ENCODE measurements around the gene CRACR2A.

The CRACR2A gene

GRCh38 chr12:3692616-3693365, 60.1 kb downstream of the CRACR2A start:
- H3K27me3 ChIP-seq (ENCODE audit: insufficient read depth, poor library complexity, severe bottlenecking), result no peaks in the 10 kb centered on the region
- TF ChIP-seq GABPA (IDR thresholded peaks at IDR 0.05; ENCODE audit: low read depth) (no peak), REST (IDR thresholded peaks at IDR 0.05; ENCODE audit: insufficient replicate concordance, low read depth) (no peak), POLR2AphosphoS5 (IDR thresholded peaks at IDR 0.05; ENCODE audit: low read depth) (no peak), CTCF (IDR thresholded peaks at IDR 0.05; ENCODE audit: insufficient read depth, low read length) (no peak), SPI1 (IDR thresholded peaks at IDR 0.05; ENCODE audit: borderline replicate concordance, low read depth) (no peak)
- H3K27ac ChIP-seq (replicated peaks), result no peak overlapping the region
- DNase-seq (ENCODE audit: low read depth in 1 of 2, low spot score in 1 of 2), result no peak
- H3K4me3 ChIP-seq (replicated peaks; ENCODE audit: insufficient read depth, low read length), result no peak overlapping the region

- Histone ChIP-seq H3K27me3 (ENCODE audit: insufficient read depth, poor library complexity, severe bottlenecking) (no peaks in the 10 kb centered on the region), H3K27ac (replicated peaks) (no peak overlapping the region), H3K4me3 (replicated peaks; ENCODE audit: insufficient read depth, low read length) (no peak overlapping the region)
- TF ChIP-seq POLR2AphosphoS5 (IDR thresholded peaks at IDR 0.05; ENCODE audit: low read depth) (no peak), SPI1 (IDR thresholded peaks at IDR 0.05; ENCODE audit: borderline replicate concordance, low read depth) (no peak), CTCF (IDR thresholded peaks at IDR 0.05; ENCODE audit: insufficient read depth, low read length) (no peak), REST (IDR thresholded peaks at IDR 0.05; ENCODE audit: insufficient replicate concordance, low read depth) (no peak), GABPA (IDR thresholded peaks at IDR 0.05; ENCODE audit: low read depth) (no peak)
- no peak for DNase-seq (ENCODE audit: low read depth in 1 of 2, low spot score in 1 of 2)
These were observed 66.4 kb downstream of the CRACR2A start for GRCh38 chr12:3686463-3686862.

GRCh38 chr12:3685830-3686229, 67.1 kb downstream of the CRACR2A start:
- no peak for DNase-seq (ENCODE audit: low read depth in 1 of 2, low spot score in 1 of 2)
- TF ChIP-seq SPI1 (IDR thresholded peaks at IDR 0.05; ENCODE audit: borderline replicate concordance, low read depth), result no peak
- no peak for TF ChIP-seq CTCF (IDR thresholded peaks at IDR 0.05; ENCODE audit: insufficient read depth, low read length)
- no peak for TF ChIP-seq REST (IDR thresholded peaks at IDR 0.05; ENCODE audit: insufficient replicate concordance, low read depth)
- TF ChIP-seq GABPA (IDR thresholded peaks at IDR 0.05; ENCODE audit: low read depth), result no peak
- no peak for TF ChIP-seq POLR2AphosphoS5 (IDR thresholded peaks at IDR 0.05; ENCODE audit: low read depth)
- H3K27me3 ChIP-seq (ENCODE audit: insufficient read depth, poor library complexity, severe bottlenecking), result no peaks in the 10 kb centered on the region
- H3K4me3 ChIP-seq (replicated peaks; ENCODE audit: insufficient read depth, low read length), result no peak overlapping the region
- no peak overlapping the region for H3K27ac ChIP-seq (replicated peaks)
